Mucosa of rectum (tissue), 2 donors: ENCODE results near the gene RTP4.

Source experiments
- H3K27ac ChIP-seq, 2 donors: one replicate each; pipeline ENCODE4 v1.7.0; 2013; ENCODE audit warnings: inconsistent platforms in 2 of 2, low read depth in 2 of 2, low read length in 2 of 2
- H3K27me3 ChIP-seq, 2 donors: one replicate each; pipeline ENCODE4 v1.7.0; 2013; ENCODE audit warnings: low read length in 2 of 2; ENCODE audit not compliant: control insufficient read depth in 2 of 2, insufficient read depth in 2 of 2
- H3K36me3 ChIP-seq, 2 donors: one replicate each; pipeline ENCODE4 v1.7.0; 2013; ENCODE audit warnings: low read length in 2 of 2; ENCODE audit not compliant: control insufficient read depth in 2 of 2, insufficient read depth in 2 of 2
- H3K4me1 ChIP-seq, 2 donors: one replicate each; pipeline ENCODE4 v1.7.0; 2013; ENCODE audit warnings: low read length in 2 of 2, mild to moderate bottlenecking in 1 of 2; ENCODE audit not compliant: control insufficient read depth in 2 of 2, insufficient read depth in 2 of 2
- H3K4me3 ChIP-seq, 2 donors: one replicate each; pipeline ENCODE4 v1.7.0; 2013; ENCODE audit warnings: low read length in 2 of 2
- H3K9ac ChIP-seq, 2 donors: one replicate each; pipeline ENCODE4 v1.7.0; 2013; ENCODE audit warnings: low read length in 2 of 2, low read depth in 1 of 2, mild to moderate bottlenecking in 1 of 2
- H3K9me3 ChIP-seq, 2 donors: one replicate each; pipeline ENCODE4 v1.7.0; 2013; ENCODE audit warnings: low read length in 2 of 2; ENCODE audit not compliant: control insufficient read depth in 2 of 2
- donor health status: healthy.
- donor health status: Normal muscosa, but diverticular disease.

Gene RTP4

GRCh38 chr3:187369089-187369447, 883 bp downstream of the RTP4 start:
- Histone ChIP-seq H3K9ac (peak overlapping the region; percentile 85 to 96), H3K27ac (peak overlapping the region; percentile 88 to 92)

GRCh38 chr3:187370051-187370450, 1.9 kb downstream of the RTP4 start:
- Histone ChIP-seq H3K27me3 (no peaks in the 10 kb centered on the region), H3K4me3 (peak overlapping the region in 1 of 2 donors; percentile 95), H3K4me1 (peaks cover 4% of the 10 kb centered on the region in 2 donors), H3K9me3 (no peaks in the 10 kb centered on the region), H3K9ac (no peak overlapping the region), H3K27ac (no peak overlapping the region), H3K36me3 (peaks cover 7 to 13% of the 10 kb centered on the region in 2 donors)

More at GRCh38 chr3:187369089-187369447, 883 bp downstream of the RTP4 start:
- peaks cover 4% of the 10 kb centered on the region in 2 donors for H3K4me1 ChIP-seq
- H3K36me3 ChIP-seq, result peaks cover 7 to 13% of the 10 kb centered on the region in 2 donors
- H3K4me3 ChIP-seq, result peak overlapping the region; percentile 76 to 95
- H3K27me3 ChIP-seq, result no peaks in the 10 kb centered on the region
- no peaks in the 10 kb centered on the region for H3K9me3 ChIP-seq

GRCh38 chr3:187375581-187375980, 7.4 kb downstream of the RTP4 start:
- H3K9ac ChIP-seq, result no peak overlapping the region
- no peak overlapping the region for H3K27ac ChIP-seq
- peaks cover 7 to 13% of the 10 kb centered on the region in 2 donors for H3K36me3 ChIP-seq
- no peaks in the 10 kb centered on the region for H3K9me3 ChIP-seq
- H3K27me3 ChIP-seq, result no peaks in the 10 kb centered on the region
- H3K4me1 ChIP-seq, result no peaks in the 10 kb centered on the region
- no peak overlapping the region for H3K4me3 ChIP-seq

GRCh38 chr3:187377842-187378241, 9.7 kb downstream of the RTP4 start:
- Histone ChIP-seq H3K4me3 (no peak overlapping the region), H3K9me3 (no peaks in the 10 kb centered on the region), H3K4me1 (no peaks in the 10 kb centered on the region), H3K9ac (no peak overlapping the region), H3K36me3 (peaks cover 0 to 2% of the 10 kb centered on the region in 2 donors), H3K27ac (no peak overlapping the region), H3K27me3 (no peaks in the 10 kb centered on the region)

- Histone ChIP-seq H3K4me1 (no peaks in the 10 kb centered on the region), H3K27ac (no peak overlapping the region), H3K9me3 (no peaks in the 10 kb centered on the region), H3K4me3 (no peak overlapping the region), H3K36me3 (no peaks in the 10 kb centered on the region), H3K9ac (no peak overlapping the region), H3K27me3 (no peaks in the 10 kb centered on the region)
These were observed 14.5 kb downstream of the RTP4 start for GRCh38 chr3:187382609-187383151.

GRCh38 chr3:187383246-187383645, 15.1 kb downstream of the RTP4 start:
- Histone ChIP-seq H3K27ac (no peak overlapping the region), H3K36me3 (no peaks in the 10 kb centered on the region), H3K4me3 (no peak overlapping the region), H3K9ac (no peak overlapping the region), H3K4me1 (no peaks in the 10 kb centered on the region), H3K9me3 (no peaks in the 10 kb centered on the region), H3K27me3 (no peaks in the 10 kb centered on the region)

- no peaks in the 10 kb centered on the region for H3K36me3 ChIP-seq
- no peaks in the 10 kb centered on the region for H3K4me1 ChIP-seq
- no peaks in the 10 kb centered on the region for H3K27me3 ChIP-seq
- no peak overlapping the region for H3K27ac ChIP-seq
- H3K4me3 ChIP-seq, result no peak overlapping the region
- no peak overlapping the region for H3K9ac ChIP-seq
- H3K9me3 ChIP-seq, result no peaks in the 10 kb centered on the region
These were observed 17.1 kb downstream of the RTP4 start for GRCh38 chr3:187385296-187385695.

GRCh38 chr3:187396661-187397060, 28.5 kb downstream of the RTP4 start:
- Histone ChIP-seq H3K27me3 (peaks cover 0 to 2% of the 10 kb centered on the region in 2 donors), H3K4me1 (no peaks in the 10 kb centered on the region), H3K9me3 (no peaks in the 10 kb centered on the region), H3K4me3 (no peak overlapping the region), H3K27ac (no peak overlapping the region), H3K9ac (no peak overlapping the region), H3K36me3 (no peaks in the 10 kb centered on the region)

- Histone ChIP-seq H3K9me3 (no peaks in the 10 kb centered on the region), H3K4me1 (no peaks in the 10 kb centered on the region), H3K27me3 (peaks cover 0 to 2% of the 10 kb centered on the region in 2 donors), H3K4me3 (no peak overlapping the region), H3K9ac (no peak overlapping the region), H3K36me3 (no peaks in the 10 kb centered on the region), H3K27ac (no peak overlapping the region)
These were observed 30.8 kb downstream of the RTP4 start for GRCh38 chr3:187398955-187399354.

GRCh38 chr3:187400756-187401155, 32.6 kb downstream of the RTP4 start:
- Histone ChIP-seq H3K27me3 (peaks cover 0 to 2% of the 10 kb centered on the region in 2 donors), H3K9me3 (no peaks in the 10 kb centered on the region), H3K4me1 (no peaks in the 10 kb centered on the region), H3K4me3 (no peak overlapping the region), H3K36me3 (no peaks in the 10 kb centered on the region), H3K9ac (no peak overlapping the region), H3K27ac (no peak overlapping the region)

GRCh38 chr3:187401856-187402255, 33.7 kb downstream of the RTP4 start:
- Histone ChIP-seq H3K27ac (no peak overlapping the region), H3K27me3 (peaks cover 0 to 2% of the 10 kb centered on the region in 2 donors), H3K36me3 (no peaks in the 10 kb centered on the region), H3K4me1 (no peaks in the 10 kb centered on the region), H3K9me3 (no peaks in the 10 kb centered on the region), H3K9ac (no peak overlapping the region), H3K4me3 (no peak overlapping the region)
